OCI-LY7 (cell line): Measurements from ENCODE around the gene MAL.

Source experiments
- EZH2phosphoT487 ChIP-seq: fragments of 200-600 bp; sonication (generic); IDR thresholded peaks from 2 replicates; pipeline ENCODE4 v1.6.1; 2018; ENCODE audit warnings: low read depth, borderline replicate concordance, mild to moderate bottlenecking, mixed run types, antibody characterized with exemption, low read length, moderate library complexity, mixed read lengths
- TF ChIP-seq, protein P1 (sequence below): fragments of 200-600 bp; sonication (generic); conservative IDR thresholded peaks from 2 replicates; pipeline ENCODE4 v1.5.1; 2014; ENCODE audit warnings: mild to moderate bottlenecking, antibody characterized with exemption, low read length, moderate library complexity, mixed read lengths

DNA sequence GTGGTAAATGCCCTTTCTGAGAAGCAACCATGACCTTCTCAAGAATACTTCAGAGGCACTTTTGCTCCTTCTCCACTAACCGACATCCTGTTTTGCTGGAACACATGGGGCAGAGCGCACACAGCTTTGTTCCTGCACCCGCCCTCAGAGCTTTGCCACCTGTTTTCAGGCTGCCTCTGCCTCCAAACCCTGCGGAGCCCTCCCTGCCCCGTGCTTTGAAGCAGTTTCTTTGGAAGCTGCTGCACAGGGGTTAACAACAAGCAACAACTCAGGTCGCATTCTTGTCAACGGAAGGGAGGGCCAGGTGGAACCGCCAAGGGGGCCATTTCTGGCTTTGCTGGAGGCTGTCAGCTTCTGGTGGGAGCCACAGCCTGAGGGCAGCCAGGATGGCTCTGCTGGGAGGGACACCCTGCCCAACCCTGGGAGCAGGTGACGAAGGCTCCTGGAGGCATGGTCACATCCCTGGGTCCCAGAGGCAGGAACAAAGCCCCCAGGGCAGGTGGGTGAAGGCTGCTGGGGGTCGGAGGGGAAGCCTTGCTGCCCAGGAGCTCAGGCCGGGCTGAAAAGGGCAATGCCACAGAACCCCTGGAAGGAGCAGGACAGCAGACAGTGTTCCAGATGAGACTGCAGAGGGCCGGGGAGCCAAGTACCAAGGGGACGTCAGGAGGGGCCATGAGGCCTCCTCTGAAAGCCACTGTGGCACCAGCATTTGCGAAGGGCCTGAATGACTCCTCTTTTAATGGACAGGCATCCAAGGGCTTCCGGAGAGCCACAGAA lies 49.3 kb downstream of the MAL start:
- TF ChIP-seq EZH2phosphoT487: no peak
- TF ChIP-seq, protein P1, sequence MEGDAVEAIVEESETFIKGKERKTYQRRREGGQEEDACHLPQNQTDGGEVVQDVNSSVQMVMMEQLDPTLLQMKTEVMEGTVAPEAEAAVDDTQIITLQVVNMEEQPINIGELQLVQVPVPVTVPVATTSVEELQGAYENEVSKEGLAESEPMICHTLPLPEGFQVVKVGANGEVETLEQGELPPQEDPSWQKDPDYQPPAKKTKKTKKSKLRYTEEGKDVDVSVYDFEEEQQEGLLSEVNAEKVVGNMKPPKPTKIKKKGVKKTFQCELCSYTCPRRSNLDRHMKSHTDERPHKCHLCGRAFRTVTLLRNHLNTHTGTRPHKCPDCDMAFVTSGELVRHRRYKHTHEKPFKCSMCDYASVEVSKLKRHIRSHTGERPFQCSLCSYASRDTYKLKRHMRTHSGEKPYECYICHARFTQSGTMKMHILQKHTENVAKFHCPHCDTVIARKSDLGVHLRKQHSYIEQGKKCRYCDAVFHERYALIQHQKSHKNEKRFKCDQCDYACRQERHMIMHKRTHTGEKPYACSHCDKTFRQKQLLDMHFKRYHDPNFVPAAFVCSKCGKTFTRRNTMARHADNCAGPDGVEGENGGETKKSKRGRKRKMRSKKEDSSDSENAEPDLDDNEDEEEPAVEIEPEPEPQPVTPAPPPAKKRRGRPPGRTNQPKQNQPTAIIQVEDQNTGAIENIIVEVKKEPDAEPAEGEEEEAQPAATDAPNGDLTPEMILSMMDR: no peak
